GM12878 (cell line): ENCODE measurements around the gene GRM7. TPM values are rescaled to one million over a fixed set of nuclear protein-coding genes. Genes with fewer than 3 reads are reported as not detected.

Experiments
- ATAC-seq: fragments of 200-7000 bp; cut with Tn5 transposase; 3 replicates; pipeline ENCODE4 v1.9.1; 2020; ENCODE audit warnings: mild to moderate bottlenecking, moderate library complexity
- BruUV-seq: library from RNA; stranded (reverse); fragments of 400-500 nt; replicated peaks from 2 replicates; lab custom pipeline; 2021; lab: Mats Ljungman, UMichigan
- CTCF ChIA-PET: fragments of 300-600 bp; sonication (Branson Sonifier 250); formaldehyde crosslinking; extraction: SDS; loops from one replicate; lab custom pipeline; 2021; ENCODE audit warnings: inconsistent platforms; lab: Yijun Ruan, JAX
- POLR2A ChIA-PET: fragments of 350-600 bp; formaldehyde crosslinking; extraction: SDS; loops from one replicate; lab custom pipeline; 2021; ENCODE audit warnings: inconsistent platforms; lab: Charles Lee
- RAD21 ChIA-PET: fragments of 300-600 bp; sonication (Branson Sonifier 250); formaldehyde crosslinking; loops from one replicate; lab custom pipeline; 2023; ENCODE audit warnings: antibody characterized with exemption; ENCODE audit not compliant: unreplicated experiment; lab: Charles Lee
- SMC1A ChIA-PET: fragments of 300-600 bp; sonication (Branson Sonifier 250); formaldehyde crosslinking; loops from one replicate; lab custom pipeline; 2023; ENCODE audit not compliant: unreplicated experiment, uncharacterized antibody; lab: Charles Lee
- DNase-seq: peaks from one replicate; pipeline ENCODE4 v3.0.0-alpha.2; 2011; ENCODE audit warnings: low read depth, low spot score
- FAIRE-seq: peaks from 3 replicates; lab custom pipeline; 2011; peaks lifted over from hg19 to GRCh38; lab: Jason Lieb, UNC
- H2AFZ ChIP-seq: 2 replicates; pipeline ENCODE4 v1.6.0; 2011; ENCODE audit warnings: low read depth, low read length, control low read depth; ENCODE audit not compliant: control insufficient read depth
- H3K27ac ChIP-seq: 2 replicates; pipeline ENCODE4 v1.5.1; 2011; ENCODE audit warnings: control low read depth; ENCODE audit not compliant: control insufficient read depth, insufficient read depth
- H3K27me3 ChIP-seq, 2 experiments: replicated peaks in 1 of 2; 2 replicates each; pipeline versions ENCODE4 v1.6.0 to v1.6.1; 2011; ENCODE audit warnings: low read length in 1 of 2; ENCODE audit not compliant: control insufficient read depth in 2 of 2, insufficient read depth in 2 of 2
- H3K36me3 ChIP-seq, 2 experiments: 2 replicates each; pipeline ENCODE4 v1.5.1; 2011; ENCODE audit warnings: low read length in 1 of 2; ENCODE audit not compliant: control insufficient read depth in 2 of 2, insufficient read depth in 2 of 2
- H3K4me1 ChIP-seq: 2 replicates; pipeline ENCODE4 v1.6.1; 2011; ENCODE audit warnings: mild to moderate bottlenecking, low read length, moderate library complexity, mixed read lengths; ENCODE audit not compliant: control insufficient read depth, insufficient read depth
- H3K4me2 ChIP-seq: 2 replicates; pipeline ENCODE4 v1.6.0; 2011; ENCODE audit warnings: control low read depth; ENCODE audit not compliant: control insufficient read depth, insufficient read depth
- H3K4me3 ChIP-seq: fragments of 200-600 bp; sonication (generic); 2 replicates; pipeline ENCODE4 v1.5.1; 2016
- H3K79me2 ChIP-seq: 2 replicates; pipeline ENCODE4 v1.6.0; 2011; ENCODE audit warnings: low read length; ENCODE audit not compliant: control insufficient read depth, insufficient read depth
- H3K9ac ChIP-seq: 2 replicates; pipeline ENCODE4 v1.8.0; 2011; ENCODE audit warnings: low read length, control low read depth, mixed read lengths; ENCODE audit not compliant: control insufficient read depth, insufficient read depth
- H3K9me3 ChIP-seq: replicated peaks from 3 replicates; pipeline ENCODE4 v1.5.1; 2011; ENCODE audit warnings: mild to moderate bottlenecking, low read length; ENCODE audit not compliant: control insufficient read depth, insufficient read depth
- H4K20me1 ChIP-seq: 2 replicates; pipeline ENCODE4 v1.6.0; 2011; ENCODE audit not compliant: control insufficient read depth, insufficient read depth
- ETV6 ChIP-seq, 2 experiments: fragments of 450-650 bp in 1 of 2; IDR thresholded peaks in 1 of 2; conservative IDR thresholded peaks in 1 of 2; 2 replicates each; pipeline ENCODE4 v1.6.1; 2014; ENCODE audit warnings: antibody characterized with exemption in 1 of 2, borderline replicate concordance in 1 of 2, low read depth in 1 of 2, mild to moderate bottlenecking in 1 of 2, moderate library complexity in 1 of 2
- FOS ChIP-seq: IDR thresholded peaks from 3 replicates; pipeline ENCODE4 v1.6.1; 2011; ENCODE audit warnings: borderline replicate concordance; ENCODE audit not compliant: insufficient read length; ENCODE audit errors: extremely low read depth
- JUND ChIP-seq: IDR thresholded peaks from 2 replicates; pipeline ENCODE4 v1.6.1; 2012; ENCODE audit warnings: low read depth, mild to moderate bottlenecking, low read length, improper control_type of control experiment, moderate library complexity
- SMAD5 ChIP-seq: IDR thresholded peaks from 2 replicates; pipeline ENCODE4 v1.6.1; 2016; ENCODE audit warnings: antibody characterized with exemption, low read depth
- SRF ChIP-seq, 2 experiments: IDR thresholded peaks; 2 replicates each; pipeline ENCODE4 v1.6.1; 2011; ENCODE audit warnings: low read depth in 2 of 2, low read length in 2 of 2, mild to moderate bottlenecking in 1 of 2, moderate library complexity in 1 of 2
- SUZ12 ChIP-seq: fragments of 200-600 bp; sonication (generic); IDR thresholded peaks from one replicate; pipeline ENCODE4 v1.6.1; 2018; ENCODE audit warnings: antibody characterized with exemption, mild to moderate bottlenecking; ENCODE audit not compliant: unreplicated experiment
- TAF1 ChIP-seq: IDR thresholded peaks from 2 replicates; pipeline ENCODE4 v1.6.1; 2011; ENCODE audit warnings: mild to moderate bottlenecking, low read depth, low read length, borderline replicate concordance
- WGBS: methylation state at CpG from one replicate; pipeline ENCODE4 v1.1.6; 2016; ENCODE audit warnings: low lambda C conversion rate; ENCODE audit not compliant: insufficient replicate concordance, insufficient coverage; ENCODE audit errors: missing lambda C conversion rate; 5-methylcytosine and 5-hydroxymethylcytosine counted together
- in situ Hi-C: fragments of 300-500 bp; cut with MboI; formaldehyde crosslinking; loops from 9 replicates; pipeline ENCODE4 v1.14.3; 2018; ENCODE audit warnings: mixed read lengths
- intact Hi-C: fragments of 100-400 bp; cut with micrococcal nuclease; formaldehyde crosslinking; loops from one replicate; pipeline ENCODE4 v1.14.2; 2022; ENCODE audit not compliant: unreplicated experiment
- polyA plus RNA-seq, 11 experiments: library from polyadenylated mRNA; depleted of rRNA in 4 of 11; unstranded in 6 of 11; stranded (reverse) in 5 of 11; fragments of >200 nt; fragmentation: Nextera tagmentation in 4 of 11; fragmentation: Illumina TruSeq in 1 of 11; extraction: Ambion mirVana in 4 of 11; extraction: Trizol in 1 of 11; gene quantifications; 1 replicate in 1 of 11; 2 replicates in 10 of 11; pipeline versions ENCODE4 v1.2.1 to v1.2.3, GENCODE V29; 2011 to 2016; ENCODE audit warnings: inconsistent platforms in 2 of 11, missing spikeins in 2 of 11, low read depth in 1 of 11
- total RNA-seq, 4 experiments: library from RNA; depleted of rRNA in 3 of 4; stranded (reverse); fragments of >200 nt in 3 of 4; fragmentation: Illumina TruSeq in 1 of 4; extraction: Trizol in 1 of 4; gene quantifications; 2 replicates each; pipeline versions ENCODE4 v1.2.1 to v1.2.3, GENCODE V29; 2013 to 2021

The GRM7 gene
- total and polyA plus RNA-seq, 10 of the 15 experiments (the other 5 are each of a cell fraction or from before 2014, with no cell fraction given): not detected

DNA sequence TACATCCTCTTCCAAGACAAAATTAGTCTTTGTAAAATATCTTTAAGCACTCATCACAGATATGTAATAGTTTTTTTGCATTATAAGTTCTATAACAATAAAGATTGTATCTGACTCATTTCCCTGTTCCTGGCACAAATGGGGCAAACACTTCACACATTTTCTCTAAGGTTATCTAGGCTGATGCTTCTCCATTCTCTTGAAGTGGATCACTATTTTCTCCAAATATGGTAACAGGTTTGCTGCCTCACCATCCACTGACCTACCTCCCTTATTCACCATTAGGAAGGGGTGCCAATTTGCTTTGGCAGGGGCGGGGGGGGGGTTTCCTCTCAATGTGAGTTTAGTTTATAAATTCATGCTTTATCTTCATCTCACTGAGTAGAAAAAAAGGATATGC, 873.0 kb downstream of the GRM7 start:
- no peak for DNase-seq
- TF ChIP-seq JUND (no peak), SMAD5 (no peak), SUZ12 (no peak), ETV6 (conservative IDR thresholded peaks at IDR 0.05 in 1 of 2, IDR thresholded peaks at IDR 0.05 in 1 of 2; ENCODE audit: borderline replicate concordance in 1 of 2, low read depth in 1 of 2) (no peak), FOS (no peak), TAF1 (no peak)
- TF ChIP-seq, all 136 proteins: peak for 0
- Histone ChIP-seq H4K20me1 (no peaks in the 10 kb centered on the region), H3K4me1 (no peaks in the 10 kb centered on the region), H3K27me3 (no peaks in the 10 kb centered on the region), H3K4me3 (no peak overlapping the region), H3K9ac (no peak overlapping the region), H3K9me3 (no peaks in the 10 kb centered on the region), H3K27ac (no peak overlapping the region), H2AFZ (no peak overlapping the region), H3K4me2 (no peak overlapping the region), H3K79me2 (no peaks in the 10 kb centered on the region), H3K36me3 (no peaks in the 10 kb centered on the region)
- no peak for ATAC-seq
- ChIA-PET RAD21 (no interaction called here), SMC1A (no interaction called here), CTCF (no interaction called here), POLR2A (no interaction called here)
- 0% methylated on average over 1 of the region's 1 CpG for WGBS
- FAIRE-seq: no peak
- no TSS peak for BruUV-seq
- intact Hi-C loops (no loop called here), in situ Hi-C loops (no loop called here)

DNA sequence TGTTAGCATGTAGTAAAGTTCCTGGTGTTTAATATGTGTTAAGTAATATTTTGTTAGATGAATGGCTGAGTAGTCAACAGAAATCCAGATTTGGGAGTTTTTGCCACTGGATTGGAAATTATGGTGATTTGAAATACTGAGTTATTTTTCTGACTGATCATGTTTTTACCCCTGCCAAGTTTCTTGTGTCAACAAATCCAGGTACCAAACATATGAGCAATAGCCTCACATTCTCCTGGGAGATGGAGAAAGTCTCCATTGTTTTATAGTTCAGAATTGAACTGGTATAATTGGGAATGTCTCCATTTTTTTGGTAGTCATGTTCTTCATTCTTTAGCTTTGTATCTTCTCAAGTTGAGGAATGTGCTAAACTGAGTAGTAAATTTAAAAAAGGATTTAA, 873.5 kb downstream of the GRM7 start:
- ChIA-PET SMC1A (no interaction called here), POLR2A (no interaction called here), CTCF (no interaction called here), RAD21 (no interaction called here)
- no peaks in the 10 kb centered on the region for H4K20me1 ChIP-seq
- no peaks in the 10 kb centered on the region for H3K27me3 ChIP-seq
- H3K79me2 ChIP-seq: no peaks in the 10 kb centered on the region
- H3K9me3 ChIP-seq: no peaks in the 10 kb centered on the region
- H3K27ac ChIP-seq: no peak overlapping the region
- in situ Hi-C loops: no loop called here
- BruUV-seq: no TSS peak
- H2AFZ ChIP-seq: no peak overlapping the region
- FAIRE-seq (no peak), ATAC-seq (no peak), DNase-seq (no peak)
- intact Hi-C loops: no loop called here
- no peak overlapping the region for H3K4me3 ChIP-seq
- H3K36me3 ChIP-seq: no peaks in the 10 kb centered on the region
- no peaks in the 10 kb centered on the region for H3K4me1 ChIP-seq
- H3K9ac ChIP-seq: no peak overlapping the region
- H3K4me2 ChIP-seq: no peak overlapping the region
- no peak for TF ChIP-seq SRF (IDR thresholded peaks at IDR 0.05; ENCODE audit: low read depth in 2 of 2, low read length in 2 of 2)
- TF ChIP-seq, all 136 proteins: peak for 0
